Nucleus accumbens (tissue), 56 donors: Measurements from ENCODE around the gene IFI27L2.
A peak's percentile ranks its signal among the peaks of the same experiment; 100 is the strongest.

Experiments used
- DNase-seq, 56 donors: peaks; one replicate each; lab custom pipeline; 2025; lab: John Stamatoyannopoulos, UW

Gene IFI27L2

GRCh38 chr14:94104731-94105130, 24.7 kb downstream of the IFI27L2 start:
- no peak for DNase-seq

- peak in 12 of 56 donors; percentile 5 to 60 (median 21) for DNase-seq
These were observed 25.8 kb downstream of the IFI27L2 start for GRCh38 chr14:94103554-94104150.

GRCh38 chr14:94102768-94103482, 26.5 kb downstream of the IFI27L2 start:
- DNase-seq = no peak

GRCh38 chr14:94101748-94102147, 27.7 kb downstream of the IFI27L2 start:
- DNase-seq = peak in 8 of 56 donors; percentile 7 to 42 (median 26)

GRCh38 chr14:94100847-94101246, 28.6 kb downstream of the IFI27L2 start:
- no peak for DNase-seq

GRCh38 chr14:94099006-94099405, 30.4 kb downstream of the IFI27L2 start:
- peak in 10 of 56 donors; percentile 8 to 50 (median 24) for DNase-seq

GRCh38 chr14:94098326-94098992, 30.9 kb downstream of the IFI27L2 start:
- no peak for DNase-seq

GRCh38 chr14:94097091-94097490, 32.3 kb downstream of the IFI27L2 start:
- no peak for DNase-seq

GRCh38 chr14:94093418-94093817, 36.0 kb downstream of the IFI27L2 start:
- no peak for DNase-seq

- DNase-seq = no peak
These were observed 39.9 kb downstream of the IFI27L2 start for GRCh38 chr14:94089479-94089878.

- DNase-seq = no peak
These were observed 40.9 kb downstream of the IFI27L2 start for GRCh38 chr14:94088516-94088915.

GRCh38 chr14:94087891-94088290, 41.5 kb downstream of the IFI27L2 start:
- DNase-seq = no peak

GRCh38 chr14:94081386-94081820, 48.0 kb downstream of the IFI27L2 start:
- DNase-seq = no peak

- DNase-seq = peak; percentile 47 to 97 (median 90)
These were observed 48.6 kb downstream of the IFI27L2 start, which contains the start of the genes DDX24 and IFI27L1 for GRCh38 chr14:94080621-94081385. DDX24 (minus strand) TSS chr14:94081202; CDS start chr14:94079742, 1,460 bp downstream. IFI27L1 (plus strand) TSS chr14:94081310; CDS start chr14:94096938, 15,628 bp downstream.

- DNase-seq = peak in 1 of 56 donors; percentile 15
These were observed 49.3 kb downstream of the IFI27L2 start for GRCh38 chr14:94079891-94080620.

- no peak for DNase-seq
These were observed 51.6 kb downstream of the IFI27L2 start for GRCh38 chr14:94077823-94078222.
